HepG2 (cell line): ENCODE results near the gene GPN1.

Source experiments
- ATF7 ChIP-seq, 2 experiments: fragments of 450-650 bp in 1 of 2; sonication (generic) in 1 of 2; formaldehyde crosslinking in 1 of 2; IDR thresholded peaks; 2 replicates each; pipeline versions ENCODE4 v1.4.0 to v1.6.1; 2016 to 2020; ENCODE audit warnings: antibody characterized with exemption in 1 of 2, mild to moderate bottlenecking in 1 of 2, missing genetic modification reagents in 1 of 2
- CTCF ChIP-seq: sonication (generic); formaldehyde crosslinking; IDR thresholded peaks from 2 replicates; pipeline ENCODE4 v1.5.0; 2020; ENCODE audit warnings: mild to moderate bottlenecking, missing genetic modification reagents, moderate library complexity
- JUN ChIP-seq: sonication (generic); formaldehyde crosslinking; IDR thresholded peaks from 2 replicates; pipeline ENCODE4 v1.4.0; 2020; ENCODE audit warnings: mild to moderate bottlenecking, missing genetic modification reagents
- SATB2 ChIP-seq: sonication (generic); formaldehyde crosslinking; IDR thresholded peaks from 2 replicates; pipeline ENCODE4 v1.5.0; 2020; ENCODE audit warnings: missing genetic modification reagents
- SMARCC2 ChIP-seq: fragments of 450-650 bp; IDR thresholded peaks from 2 replicates; pipeline ENCODE4 v1.6.1; 2017; ENCODE audit warnings: antibody characterized with exemption, mild to moderate bottlenecking
- ZNF224 ChIP-seq: sonication (generic); formaldehyde crosslinking; IDR thresholded peaks from 2 replicates; pipeline ENCODE4 v1.5.0; 2020; ENCODE audit warnings: mild to moderate bottlenecking, missing genetic modification reagents
- ZNF512 ChIP-seq: sonication (generic); formaldehyde crosslinking; IDR thresholded peaks from 2 replicates; pipeline ENCODE4 v1.4.0; 2020; ENCODE audit warnings: mild to moderate bottlenecking, missing genetic modification reagents
- TF ChIP-seq, protein P1 (sequence below): sonication (generic); formaldehyde crosslinking; IDR thresholded peaks from 2 replicates; pipeline ENCODE4 v1.4.0; 2020; ENCODE audit warnings: missing genetic modification reagents
- TF ChIP-seq, protein P2 (sequence below): sonication (generic); formaldehyde crosslinking; IDR thresholded peaks from 2 replicates; pipeline ENCODE4 v1.8.0; 2022; ENCODE audit warnings: missing genetic modification reagents, mild to moderate bottlenecking, borderline replicate concordance

- TF ChIP-seq JUN (CRISPR knock-in tag), result no peak
- TF ChIP-seq, protein P1, sequence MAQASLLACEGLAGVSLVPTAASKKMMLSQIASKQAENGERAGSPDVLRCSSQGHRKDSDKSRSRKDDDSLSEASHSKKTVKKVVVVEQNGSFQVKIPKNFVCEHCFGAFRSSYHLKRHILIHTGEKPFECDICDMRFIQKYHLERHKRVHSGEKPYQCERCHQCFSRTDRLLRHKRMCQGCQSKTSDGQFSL (CRISPR knock-in tag), result no peak
- TF ChIP-seq CTCF (CRISPR knock-in tag), result peak; percentile 97
- no peak for TF ChIP-seq SATB2 (CRISPR knock-in tag)
- no peak for TF ChIP-seq ATF7 (IDR thresholded peaks at IDR 0.05)
- no peak for TF ChIP-seq ATF7 (CRISPR knock-in tag; IDR thresholded peaks at IDR 0.05)
- TF ChIP-seq ZNF224, result no peak
- no peak for TF ChIP-seq SMARCC2
- TF ChIP-seq, protein P2, sequence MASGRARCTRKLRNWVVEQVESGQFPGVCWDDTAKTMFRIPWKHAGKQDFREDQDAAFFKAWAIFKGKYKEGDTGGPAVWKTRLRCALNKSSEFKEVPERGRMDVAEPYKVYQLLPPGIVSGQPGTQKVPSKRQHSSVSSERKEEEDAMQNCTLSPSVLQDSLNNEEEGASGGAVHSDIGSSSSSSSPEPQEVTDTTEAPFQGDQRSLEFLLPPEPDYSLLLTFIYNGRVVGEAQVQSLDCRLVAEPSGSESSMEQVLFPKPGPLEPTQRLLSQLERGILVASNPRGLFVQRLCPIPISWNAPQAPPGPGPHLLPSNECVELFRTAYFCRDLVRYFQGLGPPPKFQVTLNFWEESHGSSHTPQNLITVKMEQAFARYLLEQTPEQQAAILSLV (CRISPR knock-in tag), result no peak
- TF ChIP-seq ZNF512 (CRISPR knock-in tag), result no peak
These were observed 54.7 kb downstream of the GPN1 start for GRCh38 chr2:27683390-27684071.
